Spleen (tissue), 7 donors: ENCODE data around the gene NTF4.

Experiments used
- CTCF ChIP-seq, 11 experiments: fragments of 200-600 bp in 7 of 11; fragments of 450-650 bp in 4 of 11; sonication (generic) in 4 of 11; IDR thresholded peaks in 8 of 11; conservative IDR thresholded peaks in 3 of 11; 1 replicate in 7 of 11; 2 replicates in 4 of 11; pipeline versions ENCODE4 v1.4.0 to v1.8.0; 2016 to 2021; ENCODE audit warnings: antibody characterized with exemption in 11 of 11, inconsistent platforms in 4 of 11, mild to moderate bottlenecking in 1 of 11
- POLR2A ChIP-seq, 3 donors: fragments of 450-650 bp; IDR thresholded peaks; one replicate each; pipeline ENCODE4 v1.5.1; 2017; ENCODE audit warnings: antibody characterized with exemption in 3 of 3, mild to moderate bottlenecking in 1 of 3
- POLR2AphosphoS5 ChIP-seq, 3 donors: sonication (generic); formaldehyde crosslinking; IDR thresholded peaks; one replicate each; pipeline ENCODE4 v1.5.1; 2017; ENCODE audit warnings: antibody characterized with exemption in 3 of 3
- donor health status: DM: no; HTN: no; CAD: no; lungs with moderate emphysema.
- donor health status: DM: no; HTN: no; CAD: no.
- donor health status: DM: no; HTN: no; CAD: no.

GRCh38 chr19:49067554-49067953 is 2.9 kb upstream of the NTF4 start:
- TF ChIP-seq CTCF (IDR thresholded peaks at IDR 0.05 in 8 of 11, conservative IDR thresholded peaks at IDR 0.05 in 3 of 11), result no peak
- TF ChIP-seq POLR2A (IDR thresholded peaks at IDR 0.05), result no peak
- TF ChIP-seq POLR2AphosphoS5 (IDR thresholded peaks at IDR 0.05), result no peak
